DMS53 (cell line): ENCODE data around the gene PPRC1.

Source experiments
- DNase-seq: peaks from one replicate; lab custom pipeline; 2025; lab: John Stamatoyannopoulos, UW

PPRC1 gene

DNA sequence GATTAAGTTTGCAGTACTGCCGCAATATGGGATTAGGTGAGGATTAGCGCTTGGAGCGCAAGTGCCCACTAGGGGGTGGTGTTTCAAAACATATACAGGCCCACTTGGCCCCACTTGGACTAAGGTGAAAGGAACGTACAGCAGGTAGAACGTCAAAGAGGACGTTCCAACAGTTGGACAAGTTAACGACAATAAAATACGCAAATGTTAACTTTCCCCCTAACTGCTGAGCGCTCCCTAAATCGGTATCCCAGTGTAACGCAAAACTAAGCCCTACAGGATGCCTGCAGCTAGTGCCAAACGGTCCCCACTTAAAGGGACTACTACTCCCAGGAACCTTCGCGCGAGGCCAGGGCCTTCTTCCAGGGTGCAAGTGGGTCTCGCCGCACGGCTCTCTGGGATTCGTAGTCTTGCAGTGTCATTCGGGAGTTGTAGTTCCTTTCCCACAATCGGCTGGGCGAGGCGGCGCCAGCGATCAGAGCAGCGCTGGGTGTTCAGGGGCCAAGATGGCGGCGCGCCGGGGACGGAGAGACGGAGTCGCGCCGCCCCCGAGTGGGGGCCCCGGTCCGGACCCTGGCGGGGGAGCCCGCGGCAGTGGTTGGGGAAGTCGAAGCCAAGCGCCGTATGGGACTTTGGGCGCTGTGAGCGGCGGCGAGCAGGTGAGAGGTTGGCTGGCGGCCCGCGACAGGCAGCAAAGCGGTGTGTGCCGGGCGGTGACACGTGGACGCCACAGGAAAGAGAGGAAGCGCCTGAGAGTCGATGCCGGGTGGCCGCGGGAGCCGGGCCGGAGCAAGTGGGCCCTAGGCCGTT is at the start of gene PPRC1:
PPRC1 (plus strand) TSS at position 478 of the 810 bp plus-strand sequence; CDS start at position 507, 29 bp downstream.
- DNase-seq, result peak; percentile 99

DNA sequence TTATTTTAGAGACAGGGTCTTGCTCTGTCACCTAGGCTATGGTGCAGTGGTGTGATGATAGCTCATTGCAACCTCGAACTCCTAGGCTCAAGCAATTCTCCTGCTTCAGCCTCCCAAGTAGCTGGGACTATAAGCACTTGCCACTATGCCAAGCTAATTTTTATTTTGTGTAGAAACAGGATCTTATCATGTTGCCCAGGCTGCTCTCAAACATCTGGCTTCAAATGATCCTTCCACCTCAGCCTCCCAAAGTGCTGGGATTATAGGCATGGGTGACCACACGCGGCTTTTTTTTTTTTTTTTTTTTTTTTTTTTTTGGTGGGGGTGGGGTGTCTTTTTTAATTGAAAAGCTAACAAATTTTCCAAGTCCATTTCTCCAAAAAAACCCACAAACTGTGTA is 49.3 kb upstream of the PPRC1 start:
- DNase-seq, result no peak

DNA sequence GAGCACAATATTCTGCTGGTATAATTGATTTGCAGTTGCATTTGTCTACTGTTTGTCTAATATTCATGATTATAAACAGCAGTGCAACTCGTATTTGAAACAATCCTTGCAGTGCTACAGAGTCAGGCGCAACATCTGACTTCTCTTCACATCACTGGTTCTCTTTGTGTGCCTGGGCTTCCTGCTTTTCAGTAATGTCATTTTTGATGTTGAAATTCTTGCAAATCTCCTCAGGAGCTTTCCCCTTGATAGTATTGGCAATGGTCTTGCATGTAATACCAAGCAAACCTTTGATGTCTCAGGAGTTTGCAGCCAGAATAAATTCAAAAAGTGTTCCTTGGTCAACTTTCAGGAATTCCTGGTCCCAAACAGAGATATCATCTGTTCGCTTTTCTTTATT is 47.5 kb upstream of the PPRC1 start:
- no peak for DNase-seq

GRCh38 chr10:102086196-102086595 is 46.6 kb upstream of the PPRC1 start:
- no peak for DNase-seq

GRCh38 chr10:102090772-102091171 is 42.1 kb upstream of the PPRC1 start:
- DNase-seq, result no peak

GRCh38 chr10:102096449-102096848 is 36.4 kb upstream of the PPRC1 start:
- no peak for DNase-seq

- peak; percentile 36 for DNase-seq
Measured at GRCh38 chr10:102101152-102101551, 31.7 kb upstream of the PPRC1 start.

GRCh38 chr10:102102421-102102820 is 30.4 kb upstream of the PPRC1 start:
- DNase-seq, result no peak

GRCh38 chr10:102106998-102107397 is 25.8 kb upstream of the PPRC1 start:
- DNase-seq, result no peak

- no peak for DNase-seq
Measured at GRCh38 chr10:102109166-102110116, 23.4 kb upstream of the PPRC1 start.

- DNase-seq, result no peak
Measured at GRCh38 chr10:102111276-102111675, 21.6 kb upstream of the PPRC1 start.

- DNase-seq, result no peak
Measured at GRCh38 chr10:102112210-102112817, 20.5 kb upstream of the PPRC1 start.

GRCh38 chr10:102113261-102113955 is 19.4 kb upstream of the PPRC1 start:
- no peak for DNase-seq

- DNase-seq, result peak; percentile 64
Measured at GRCh38 chr10:102113956-102114857, 18.6 kb upstream of the PPRC1 start.

DNA sequence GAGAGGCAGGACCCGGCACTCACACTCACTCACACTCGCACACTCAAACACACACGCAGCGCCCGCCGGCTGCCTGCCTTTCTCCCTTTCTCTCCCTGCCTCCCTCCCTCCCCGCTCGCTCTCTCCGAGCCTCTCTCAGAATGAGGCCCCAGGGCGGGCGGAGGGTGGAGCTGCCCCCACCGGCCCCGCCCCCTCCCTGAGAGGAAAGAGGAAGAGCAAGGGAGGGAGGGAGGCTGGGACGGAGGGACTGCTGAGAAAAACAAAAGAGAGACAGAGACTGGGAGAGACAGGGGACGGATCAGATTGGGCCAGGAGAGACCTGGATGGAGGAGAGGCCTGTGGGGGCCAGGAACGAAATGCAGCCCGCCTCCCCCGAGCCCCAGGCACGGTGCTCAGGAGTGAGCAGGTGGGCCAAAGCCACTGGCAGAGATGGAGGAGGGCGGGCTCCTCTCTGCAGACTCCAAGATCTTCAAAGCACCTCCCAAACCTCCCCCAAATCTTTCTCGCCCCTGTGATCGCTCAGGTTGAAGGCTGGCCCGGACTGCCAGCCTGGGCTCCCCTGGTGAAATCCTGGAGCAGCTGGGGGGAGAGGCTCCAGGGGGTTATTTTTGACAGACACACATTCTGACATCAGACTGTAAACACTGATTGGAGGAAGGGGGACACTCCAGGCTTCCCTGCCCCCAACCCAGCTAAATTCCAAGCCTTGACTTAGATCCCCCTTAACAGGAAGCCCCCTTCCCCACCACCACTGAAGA is 17.8 kb upstream of the PPRC1 start:
- peak; percentile 94 for DNase-seq

DNA sequence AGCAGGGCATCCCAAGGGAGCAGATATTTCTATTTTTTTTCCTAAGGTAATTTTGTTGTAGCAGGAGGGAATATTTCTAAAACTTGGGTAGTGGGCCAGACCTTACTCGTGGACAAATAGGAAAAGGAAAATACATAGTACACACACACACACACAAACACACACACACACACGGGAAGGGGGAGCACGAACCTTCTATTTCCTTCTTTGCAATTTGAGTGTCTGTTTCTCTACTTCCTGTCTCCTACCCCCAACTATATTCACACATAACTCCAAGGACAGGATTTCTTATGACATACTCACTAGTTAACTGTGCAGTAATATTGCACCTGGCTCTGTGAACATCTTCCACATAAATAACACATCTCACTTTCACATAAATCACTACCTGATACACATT is 17.1 kb upstream of the PPRC1 start:
- peak; percentile 24 for DNase-seq

GRCh38 chr10:102116656-102117055 is 16.2 kb upstream of the PPRC1 start:
- no peak for DNase-seq

- peak; percentile 84 for DNase-seq
Measured at GRCh38 chr10:102117391-102118159, 15.3 kb upstream of the PPRC1 start.

DNA sequence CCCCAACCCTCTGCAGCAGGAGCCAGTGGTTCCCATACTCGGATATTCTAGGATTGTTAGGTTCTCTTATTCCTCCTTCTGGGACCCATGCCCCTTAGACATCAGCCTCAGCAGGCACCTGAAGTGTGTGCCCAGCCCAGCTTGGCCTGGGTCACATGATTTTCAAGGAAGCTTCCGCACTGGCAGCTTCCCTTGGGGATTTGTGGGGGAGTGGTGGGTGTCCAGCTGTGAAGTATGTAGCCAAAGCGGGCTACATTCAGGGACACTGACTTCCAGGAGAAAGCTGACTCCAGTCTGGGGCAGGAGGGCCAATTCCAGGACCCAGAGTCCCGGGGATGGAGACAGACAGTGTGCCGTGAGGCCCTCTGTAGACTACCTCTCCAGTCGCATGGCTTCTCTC is 14.0 kb upstream of the PPRC1 start:
- peak; percentile 49 for DNase-seq
